H9 (cell line): Measurements from ENCODE around the gene CD226. TPM values are rescaled to one million over a fixed set of nuclear protein-coding genes. Genes with fewer than 3 reads are reported as not detected.
A peak's percentile ranks its signal among the peaks of the same experiment; 100 is the strongest.

Source experiments
- DNase-seq: peaks from one replicate; pipeline ENCODE4 v3.0.0-alpha.2; 2017
- H2AFZ ChIP-seq: one replicate; pipeline ENCODE4 v1.6.1; 2013; ENCODE audit warnings: mild to moderate bottlenecking, low read length, control low read depth, moderate library complexity
- H2AK5ac ChIP-seq: 2 replicates; pipeline ENCODE4 v1.6.1; 2013; ENCODE audit warnings: low read length, control low read depth, mixed read lengths; ENCODE audit not compliant: insufficient read length
- H2BK120ac ChIP-seq: one replicate; pipeline ENCODE4 v1.6.1; 2013; ENCODE audit warnings: low read depth, mild to moderate bottlenecking, low read length, control low read depth, inconsistent platforms; ENCODE audit not compliant: poor library complexity, severe bottlenecking
- H2BK12ac ChIP-seq: 2 replicates; pipeline ENCODE4 v1.6.1; 2013; ENCODE audit warnings: low read length, control low read depth, mixed read lengths, low read depth; ENCODE audit not compliant: insufficient read length
- H2BK15ac ChIP-seq: 2 replicates; pipeline ENCODE4 v1.6.1; 2013; ENCODE audit warnings: low read depth, low read length, control low read depth
- H2BK20ac ChIP-seq: one replicate; pipeline ENCODE4 v1.6.1; 2013; ENCODE audit warnings: low read depth, mild to moderate bottlenecking, low read length, control low read depth, inconsistent platforms; ENCODE audit not compliant: poor library complexity, severe bottlenecking
- H2BK5ac ChIP-seq: 2 replicates; pipeline ENCODE4 v1.6.1; 2013; ENCODE audit warnings: low read length, control low read depth, mixed read lengths; ENCODE audit not compliant: insufficient read length
- H3K14ac ChIP-seq: 2 replicates; pipeline ENCODE4 v1.6.1; 2013; ENCODE audit warnings: low read length, control low read depth; ENCODE audit not compliant: insufficient read depth
- H3K18ac ChIP-seq: 2 replicates; pipeline ENCODE4 v1.6.1; 2013; ENCODE audit warnings: low read depth, mild to moderate bottlenecking, mixed read lengths, low read length, control low read depth; ENCODE audit not compliant: insufficient read length
- H3K23ac ChIP-seq: 2 replicates; pipeline ENCODE4 v1.6.1; 2013; ENCODE audit warnings: low read length, control low read depth, mixed read lengths, low read depth; ENCODE audit not compliant: insufficient read length
- H3K23me2 ChIP-seq: 2 replicates; pipeline ENCODE4 v1.6.1; 2013; ENCODE audit warnings: low read depth, mild to moderate bottlenecking, mixed read lengths, low read length, control low read depth; ENCODE audit not compliant: insufficient read length, poor library complexity, severe bottlenecking
- H3K27ac ChIP-seq: 2 replicates; pipeline ENCODE4 v1.5.1; 2013; ENCODE audit warnings: low read length, control low read depth, mixed read lengths, low read depth; ENCODE audit not compliant: insufficient read length
- H3K27me3 ChIP-seq: 2 replicates; pipeline ENCODE4 v1.6.1; 2013; ENCODE audit warnings: low read length, control low read depth, inconsistent platforms; ENCODE audit not compliant: insufficient read depth
- H3K4ac ChIP-seq: 2 replicates; pipeline ENCODE4 v1.6.1; 2013; ENCODE audit warnings: low read depth, mild to moderate bottlenecking, control low read depth, inconsistent platforms, low read length, moderate library complexity
- H3K4me1 ChIP-seq: 2 replicates; pipeline ENCODE4 v1.6.1; 2013; ENCODE audit warnings: low read length, control low read depth, inconsistent platforms; ENCODE audit not compliant: insufficient read depth
- H3K4me2 ChIP-seq: 2 replicates; pipeline ENCODE4 v1.6.1; 2013; ENCODE audit warnings: low read length, control low read depth, mixed read lengths; ENCODE audit not compliant: insufficient read length, insufficient read depth
- H3K56ac ChIP-seq: 2 replicates; pipeline ENCODE4 v1.6.1; 2013; ENCODE audit warnings: low read depth, mild to moderate bottlenecking, mixed read lengths, low read length, control low read depth; ENCODE audit not compliant: insufficient read length
- H3K79me1 ChIP-seq: 2 replicates; pipeline ENCODE4 v1.6.1; 2013; ENCODE audit warnings: low read depth, mild to moderate bottlenecking, moderate library complexity, low read length, control low read depth, inconsistent platforms; ENCODE audit not compliant: insufficient read depth, poor library complexity, severe bottlenecking
- H3K79me2 ChIP-seq: 2 replicates; pipeline ENCODE4 v1.6.1; 2013; ENCODE audit warnings: low read length, control low read depth, inconsistent platforms; ENCODE audit not compliant: insufficient read depth
- H3K9ac ChIP-seq: 2 replicates; pipeline ENCODE4 v1.6.1; 2013; ENCODE audit warnings: low read length, control low read depth, mixed read lengths; ENCODE audit not compliant: insufficient read length; ENCODE audit errors: extremely low read depth
- H3K9me3 ChIP-seq: one replicate; pipeline ENCODE4 v1.6.1; 2013; ENCODE audit warnings: low read depth, low read length, inconsistent platforms; ENCODE audit not compliant: control insufficient read depth
- H3T11ph ChIP-seq: one replicate; pipeline ENCODE4 v1.6.1; 2013; ENCODE audit warnings: mild to moderate bottlenecking, low read length, control low read depth, inconsistent platforms
- H4K20me1 ChIP-seq: one replicate; pipeline ENCODE4 v1.6.1; 2013; ENCODE audit not compliant: control insufficient read depth, insufficient read length, insufficient read depth
- H4K5ac ChIP-seq: 2 replicates; pipeline ENCODE4 v1.6.1; 2013; ENCODE audit warnings: low read depth, mild to moderate bottlenecking, mixed read lengths, low read length, control low read depth; ENCODE audit not compliant: insufficient read length
- H4K8ac ChIP-seq: replicated peaks from 2 replicates; pipeline ENCODE4 v1.6.1; 2013; ENCODE audit warnings: low read length, control low read depth, mixed read lengths, low read depth; ENCODE audit not compliant: insufficient read length
- H4K91ac ChIP-seq: 2 replicates; pipeline ENCODE4 v1.6.1; 2013; ENCODE audit warnings: low read depth, mild to moderate bottlenecking, moderate library complexity, mixed read lengths, low read length, control low read depth; ENCODE audit not compliant: insufficient read length
- H3K27ac Mint-ChIP-seq, 3 experiments: 2 replicates in 2 of 3; 3 replicates in 1 of 3; pipeline ENCODE4 v1.8.0; 2020 to 2021; ENCODE audit warnings: mixed read lengths in 3 of 3, mild to moderate bottlenecking in 1 of 3, moderate library complexity in 1 of 3
- H3K27me3 Mint-ChIP-seq: 2 replicates; pipeline ENCODE4 v1.8.0; 2021; ENCODE audit warnings: low read depth, mild to moderate bottlenecking, moderate library complexity, mixed read lengths
- H3K36me3 Mint-ChIP-seq, 3 experiments: 2 replicates in 2 of 3; 3 replicates in 1 of 3; pipeline ENCODE4 v1.8.0; 2020 to 2021; ENCODE audit warnings: low read depth in 3 of 3, mixed read lengths in 3 of 3; ENCODE audit not compliant: insufficient read depth in 1 of 3
- H3K4me1 Mint-ChIP-seq, 2 experiments: 2 replicates each; pipeline ENCODE4 v1.8.0; 2020; ENCODE audit warnings: mixed read lengths in 2 of 2
- H3K4me3 Mint-ChIP-seq, 2 experiments: 2 replicates in 1 of 2; 3 replicates in 1 of 2; pipeline ENCODE4 v1.8.0; 2020 to 2021; ENCODE audit warnings: mild to moderate bottlenecking in 2 of 2, mixed read lengths in 2 of 2, moderate library complexity in 1 of 2
- H3K9me3 Mint-ChIP-seq, 2 experiments: 2 replicates in 1 of 2; 3 replicates in 1 of 2; pipeline ENCODE4 v1.8.0; 2020; ENCODE audit warnings: mild to moderate bottlenecking in 2 of 2, mixed read lengths in 2 of 2, moderate library complexity in 1 of 2
- WGBS: extraction: QIAGEN DNeasy Blood & Tissue Kit; methylation state at CpG from one replicate; pipeline ENCODE4 v1.1.7; 2013; ENCODE audit warnings: missing lambda C conversion rate, low lambda C conversion rate, mixed read lengths; ENCODE audit not compliant: insufficient read length; ENCODE audit errors: extremely low coverage; 5-methylcytosine and 5-hydroxymethylcytosine counted together
- total RNA-seq: library from RNA; stranded (reverse); gene quantifications from 2 replicates; pipeline ENCODE4 v1.2.1, GENCODE V29; 2021
- TF ChIP-seq, protein P1 (sequence below): fragments of 200-600 bp; sonication (generic); conservative IDR thresholded peaks from 3 replicates; pipeline ENCODE4 v1.8.0; 2021; ENCODE audit warnings: antibody characterized with exemption, mild to moderate bottlenecking

Gene CD226
- total RNA-seq, 1 experiment from 2014 or later: not detected

DNA sequence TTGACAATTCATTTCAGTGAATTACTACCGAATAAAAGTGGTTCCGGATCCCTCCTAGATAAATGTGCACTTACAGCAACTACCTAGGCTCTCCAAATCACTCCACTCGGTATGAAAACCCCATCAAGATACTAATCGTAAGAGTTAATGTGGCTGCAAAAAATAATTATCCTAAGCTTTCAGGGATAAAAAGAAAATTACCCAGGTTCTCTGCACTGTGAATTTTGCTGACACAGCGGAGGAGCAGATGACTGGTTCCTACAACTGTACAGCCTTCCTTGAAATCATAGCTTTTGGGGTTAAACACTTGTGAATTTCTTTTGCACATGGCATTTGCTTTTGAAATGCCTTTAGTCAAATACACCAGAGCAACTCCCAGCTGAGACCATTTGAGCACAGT, 104.7 kb downstream of the CD226 start:
- Histone ChIP-seq H3K27ac (no peak overlapping the region), H3K14ac (no peak overlapping the region), H3T11ph (no peak overlapping the region), H3K4me2 (no peak overlapping the region), H2BK20ac (no peak overlapping the region), H2AK5ac (no peak overlapping the region), H2BK120ac (no peak overlapping the region), H3K18ac (no peak overlapping the region), H2BK12ac (no peak overlapping the region), H4K91ac (no peak overlapping the region), H3K23ac (no peak overlapping the region), H4K20me1 (no peaks in the 10 kb centered on the region), H3K9ac (no peak overlapping the region), H2BK15ac (no peak overlapping the region), H3K79me2 (no peaks in the 10 kb centered on the region), H3K4me1 (no peaks in the 10 kb centered on the region; the same call in 1 of the 2 replicates), H4K5ac (no peak overlapping the region), H3K79me1 (no peaks in the 10 kb centered on the region), H2BK5ac (no peak overlapping the region), H3K27me3 (no peaks in the 10 kb centered on the region), H3K23me2 (no peaks in the 10 kb centered on the region), H2AFZ (no peak overlapping the region), H4K8ac (no peak overlapping the region), H3K4ac (no peak overlapping the region), H3K9me3 (no peaks in the 10 kb centered on the region), H3K56ac (no peak overlapping the region)
- peaks cover 11 to 16% of the 10 kb centered on the region in 2 experiments for H3K4me1 Mint-ChIP-seq
- H3K4me3 Mint-ChIP-seq: no peak overlapping the region
- no peak for DNase-seq
- no peaks in the 10 kb centered on the region; a peak in 1 of 5 replicates for H3K9me3 Mint-ChIP-seq
- no peaks in the 10 kb centered on the region; a peak in 1 of 7 replicates for H3K36me3 Mint-ChIP-seq
- no CpG with 5 or more reads among the region's 5 CpGs for WGBS
- peak overlapping the region in 1 of 3 experiments; percentile 77; a peak in 1 of 7 replicates for H3K27ac Mint-ChIP-seq
- TF ChIP-seq, protein P1, sequence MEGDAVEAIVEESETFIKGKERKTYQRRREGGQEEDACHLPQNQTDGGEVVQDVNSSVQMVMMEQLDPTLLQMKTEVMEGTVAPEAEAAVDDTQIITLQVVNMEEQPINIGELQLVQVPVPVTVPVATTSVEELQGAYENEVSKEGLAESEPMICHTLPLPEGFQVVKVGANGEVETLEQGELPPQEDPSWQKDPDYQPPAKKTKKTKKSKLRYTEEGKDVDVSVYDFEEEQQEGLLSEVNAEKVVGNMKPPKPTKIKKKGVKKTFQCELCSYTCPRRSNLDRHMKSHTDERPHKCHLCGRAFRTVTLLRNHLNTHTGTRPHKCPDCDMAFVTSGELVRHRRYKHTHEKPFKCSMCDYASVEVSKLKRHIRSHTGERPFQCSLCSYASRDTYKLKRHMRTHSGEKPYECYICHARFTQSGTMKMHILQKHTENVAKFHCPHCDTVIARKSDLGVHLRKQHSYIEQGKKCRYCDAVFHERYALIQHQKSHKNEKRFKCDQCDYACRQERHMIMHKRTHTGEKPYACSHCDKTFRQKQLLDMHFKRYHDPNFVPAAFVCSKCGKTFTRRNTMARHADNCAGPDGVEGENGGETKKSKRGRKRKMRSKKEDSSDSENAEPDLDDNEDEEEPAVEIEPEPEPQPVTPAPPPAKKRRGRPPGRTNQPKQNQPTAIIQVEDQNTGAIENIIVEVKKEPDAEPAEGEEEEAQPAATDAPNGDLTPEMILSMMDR: no peak
- no peaks in the 10 kb centered on the region for H3K27me3 Mint-ChIP-seq
